Tibial nerve (tissue), 4 donors: ENCODE results near the gene MS4A2.
"Not testable (repeated sequence)": the region's sequence is repeated elsewhere in the genome, so short reads cannot be mapped to it uniquely, and the experiment has no call there.

Source experiments
- CTCF ChIP-seq, 5 experiments: fragments of 200-600 bp in 3 of 5; fragments of 450-650 bp in 2 of 5; sonication (generic) in 3 of 5; IDR thresholded peaks; one replicate each; pipeline ENCODE4 v1.5.1; 2016 to 2019; ENCODE audit warnings: antibody characterized with exemption in 5 of 5, mild to moderate bottlenecking in 3 of 5, moderate library complexity in 2 of 5
- EP300 ChIP-seq, 2 donors: sonication (generic); formaldehyde crosslinking; IDR thresholded peaks; one replicate each; pipeline ENCODE4 v1.6.1; 2017; ENCODE audit warnings: antibody characterized with exemption in 2 of 2, mild to moderate bottlenecking in 1 of 2
- POLR2A ChIP-seq, 2 donors: fragments of 450-650 bp; IDR thresholded peaks; one replicate each; pipeline ENCODE4 v1.6.1; 2017; ENCODE audit warnings: antibody characterized with exemption in 2 of 2, mild to moderate bottlenecking in 2 of 2, moderate library complexity in 2 of 2

GRCh38 chr11:60050422-60050821, 38.0 kb upstream of the MS4A2 start:
- not testable (repeated sequence) for TF ChIP-seq POLR2A, CTCF, EP300 (IDR thresholded peaks at IDR 0.05)
